Ovary (tissue), 3 donors: ENCODE data around the gene MBD5.

Source experiments
- EP300 ChIP-seq: sonication (generic); formaldehyde crosslinking; IDR thresholded peaks from one replicate; pipeline ENCODE4 v1.6.1; 2017; ENCODE audit warnings: antibody characterized with exemption
- TF ChIP-seq, protein P1 (sequence below), 3 donors: fragments of 450-650 bp in 2 of 3; fragments of 200-600 bp in 1 of 3; IDR thresholded peaks; one replicate each; pipeline versions ENCODE4 v1.5.1 to v1.8.0; 2016 to 2022; ENCODE audit warnings: antibody characterized with exemption in 3 of 3, mild to moderate bottlenecking in 1 of 3
- donor health status: DM: no; HTN: no; CAD: no.

GRCh38 chr2:148301362-148301761, 280.5 kb downstream of the MBD5 start:
- TF ChIP-seq, protein P1, sequence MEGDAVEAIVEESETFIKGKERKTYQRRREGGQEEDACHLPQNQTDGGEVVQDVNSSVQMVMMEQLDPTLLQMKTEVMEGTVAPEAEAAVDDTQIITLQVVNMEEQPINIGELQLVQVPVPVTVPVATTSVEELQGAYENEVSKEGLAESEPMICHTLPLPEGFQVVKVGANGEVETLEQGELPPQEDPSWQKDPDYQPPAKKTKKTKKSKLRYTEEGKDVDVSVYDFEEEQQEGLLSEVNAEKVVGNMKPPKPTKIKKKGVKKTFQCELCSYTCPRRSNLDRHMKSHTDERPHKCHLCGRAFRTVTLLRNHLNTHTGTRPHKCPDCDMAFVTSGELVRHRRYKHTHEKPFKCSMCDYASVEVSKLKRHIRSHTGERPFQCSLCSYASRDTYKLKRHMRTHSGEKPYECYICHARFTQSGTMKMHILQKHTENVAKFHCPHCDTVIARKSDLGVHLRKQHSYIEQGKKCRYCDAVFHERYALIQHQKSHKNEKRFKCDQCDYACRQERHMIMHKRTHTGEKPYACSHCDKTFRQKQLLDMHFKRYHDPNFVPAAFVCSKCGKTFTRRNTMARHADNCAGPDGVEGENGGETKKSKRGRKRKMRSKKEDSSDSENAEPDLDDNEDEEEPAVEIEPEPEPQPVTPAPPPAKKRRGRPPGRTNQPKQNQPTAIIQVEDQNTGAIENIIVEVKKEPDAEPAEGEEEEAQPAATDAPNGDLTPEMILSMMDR (IDR thresholded peaks at IDR 0.05), result no peak
- TF ChIP-seq EP300, result no peak
